Mesenchymal stem cell (in vitro differentiated cells and primary cell): ENCODE data around the gene AHNAK.

Experiments used
- DNase-seq: peaks from one replicate; pipeline ENCODE4 v3.0.0-alpha.2; 2013
- H2AFZ ChIP-seq: one replicate; pipeline ENCODE4 v1.6.1; 2013; ENCODE audit warnings: low read depth, mild to moderate bottlenecking, control low read depth, inconsistent platforms, low read length, moderate library complexity
- H2AK5ac ChIP-seq: 2 replicates; pipeline ENCODE4 v1.6.1; 2013; ENCODE audit warnings: low read length, moderate library complexity, mild to moderate bottlenecking, inconsistent platforms; ENCODE audit not compliant: severe bottlenecking
- H2BK120ac ChIP-seq: one replicate; pipeline ENCODE4 v1.6.1; 2013; ENCODE audit warnings: low read depth, mild to moderate bottlenecking, inconsistent platforms, low read length, moderate library complexity
- H2BK12ac ChIP-seq, 2 experiments: one replicate each; pipeline ENCODE4 v1.6.1; 2013; ENCODE audit warnings: inconsistent platforms in 2 of 2, low read length in 2 of 2, mild to moderate bottlenecking in 2 of 2, moderate library complexity in 2 of 2, control low read depth in 1 of 2
- H2BK15ac ChIP-seq: one replicate; pipeline ENCODE4 v1.6.1; 2013; ENCODE audit warnings: mild to moderate bottlenecking, low read depth, inconsistent platforms; ENCODE audit not compliant: poor library complexity, severe bottlenecking
- H2BK5ac ChIP-seq: 2 replicates; pipeline ENCODE4 v1.6.1; 2013; ENCODE audit warnings: low read depth, mild to moderate bottlenecking, low read length, control low read depth, inconsistent platforms; ENCODE audit not compliant: poor library complexity, severe bottlenecking
- H3K14ac ChIP-seq, 2 experiments: one replicate each; pipeline ENCODE4 v1.6.1; 2013; ENCODE audit warnings: inconsistent platforms in 2 of 2, low read length in 2 of 2, control low read depth in 1 of 2, mild to moderate bottlenecking in 1 of 2, moderate library complexity in 1 of 2
- H3K18ac ChIP-seq, 2 experiments: one replicate each; pipeline ENCODE4 v1.6.1; 2013; ENCODE audit warnings: inconsistent platforms in 2 of 2, low read length in 2 of 2, control low read depth in 1 of 2, low read depth in 1 of 2, mild to moderate bottlenecking in 1 of 2
- H3K23ac ChIP-seq, 2 experiments: one replicate each; pipeline ENCODE4 v1.6.1; 2013; ENCODE audit warnings: inconsistent platforms in 2 of 2, low read length in 2 of 2, mild to moderate bottlenecking in 2 of 2, moderate library complexity in 2 of 2, control low read depth in 1 of 2
- H3K27ac ChIP-seq: 2 replicates; pipeline ENCODE4 v1.5.1; 2013; ENCODE audit warnings: mild to moderate bottlenecking, moderate library complexity, low read length, control low read depth, inconsistent platforms; ENCODE audit not compliant: poor library complexity, severe bottlenecking
- H3K27me3 ChIP-seq, 2 experiments: 2 replicates each; pipeline versions ENCODE4 v1.6.1 to v1.7.0; 2013; ENCODE audit warnings: low read length in 2 of 2, mild to moderate bottlenecking in 2 of 2, moderate library complexity in 2 of 2, control low read depth in 1 of 2, inconsistent platforms in 1 of 2; ENCODE audit not compliant: control insufficient read depth in 1 of 2, insufficient read depth in 1 of 2
- H3K36me3 ChIP-seq, 2 experiments: 2 replicates each; pipeline versions ENCODE4 v1.6.1 to v1.7.0; 2013; ENCODE audit warnings: low read length in 2 of 2, control low read depth in 1 of 2, inconsistent platforms in 1 of 2, low read depth in 1 of 2, mild to moderate bottlenecking in 1 of 2; ENCODE audit not compliant: insufficient read depth in 2 of 2, control insufficient read depth in 1 of 2
- H3K4ac ChIP-seq, 2 experiments: one replicate each; pipeline ENCODE4 v1.6.1; 2013; ENCODE audit warnings: inconsistent platforms in 2 of 2, low read length in 2 of 2, mild to moderate bottlenecking in 2 of 2, moderate library complexity in 2 of 2, control low read depth in 1 of 2, low read depth in 1 of 2
- H3K4me1 ChIP-seq: 2 replicates; pipeline ENCODE4 v1.6.1; 2013; ENCODE audit warnings: low read depth, low read length, control low read depth; ENCODE audit not compliant: control insufficient read depth, insufficient read depth
- H3K4me2 ChIP-seq: 2 replicates; pipeline ENCODE4 v1.6.1; 2013; ENCODE audit warnings: low read length, mild to moderate bottlenecking, inconsistent platforms; ENCODE audit not compliant: poor library complexity, severe bottlenecking
- H3K4me3 ChIP-seq, 2 experiments: 2 replicates each; pipeline versions ENCODE4 v1.5.1 to v1.7.0; 2013; ENCODE audit warnings: low read length in 2 of 2, mild to moderate bottlenecking in 2 of 2, control low read depth in 1 of 2, low read depth in 1 of 2; ENCODE audit not compliant: insufficient read depth in 1 of 2
- H3K79me1 ChIP-seq: replicated peaks from 2 replicates; pipeline ENCODE4 v1.6.1; 2013; ENCODE audit warnings: mild to moderate bottlenecking, control low read depth, low read length, inconsistent platforms; ENCODE audit not compliant: poor library complexity, severe bottlenecking
- H3K9ac ChIP-seq: 2 replicates; pipeline ENCODE4 v1.7.0; 2013; ENCODE audit warnings: mild to moderate bottlenecking, low read length, moderate library complexity
- H3K9me3 ChIP-seq: 2 replicates; pipeline ENCODE4 v1.7.0; 2013; ENCODE audit warnings: mild to moderate bottlenecking, low read length; ENCODE audit not compliant: control insufficient read depth
- H4K8ac ChIP-seq: one replicate; pipeline ENCODE4 v1.6.1; 2013; ENCODE audit warnings: inconsistent platforms, mild to moderate bottlenecking, low read length, moderate library complexity
- H4K91ac ChIP-seq: one replicate; pipeline ENCODE4 v1.6.1; 2013; ENCODE audit warnings: mild to moderate bottlenecking, low read length, inconsistent platforms
- WGBS: methylation state at CpG from one replicate; pipeline ENCODE4 v1.1.7; 2013; ENCODE audit warnings: mixed read lengths; 5-methylcytosine and 5-hydroxymethylcytosine counted together

Gene AHNAK

GRCh38 chr11:62487136-62487535, 59.5 kb downstream of the AHNAK start:
- no peaks in the 10 kb centered on the region for H3K27me3 ChIP-seq
- H3K4ac ChIP-seq, result no peak overlapping the region
- peak overlapping the region; percentile 58 for H2BK120ac ChIP-seq
- H3K4me1 ChIP-seq, result peaks cover 4% of the 10 kb centered on the region
- no peak overlapping the region for H3K4me3 ChIP-seq
- no peak overlapping the region for H3K18ac ChIP-seq
- no peak overlapping the region for H2AK5ac ChIP-seq
- no peaks in the 10 kb centered on the region for H3K9me3 ChIP-seq
- no peak overlapping the region for H3K23ac ChIP-seq
- no peak for DNase-seq
- H3K36me3 ChIP-seq, result peaks cover 10 to 11% of the 10 kb centered on the region in 2 experiments
- no peak overlapping the region for H4K91ac ChIP-seq
- no peak overlapping the region for H3K9ac ChIP-seq
- peak overlapping the region in 1 of 2 experiments; percentile 38 for H2BK12ac ChIP-seq
- no peak overlapping the region for H2BK15ac ChIP-seq
- no peak overlapping the region for H2AFZ ChIP-seq
- 82% methylated on average over 8 of the region's 8 CpGs for WGBS
- H2BK5ac ChIP-seq, result no peak overlapping the region
- H3K27ac ChIP-seq, result no peak overlapping the region
- H3K4me2 ChIP-seq, result no peak overlapping the region
- H3K14ac ChIP-seq, result no peak overlapping the region
- peak overlapping the region; percentile 60 for H4K8ac ChIP-seq
- H3K79me1 ChIP-seq, result no peaks in the 10 kb centered on the region

DNA sequence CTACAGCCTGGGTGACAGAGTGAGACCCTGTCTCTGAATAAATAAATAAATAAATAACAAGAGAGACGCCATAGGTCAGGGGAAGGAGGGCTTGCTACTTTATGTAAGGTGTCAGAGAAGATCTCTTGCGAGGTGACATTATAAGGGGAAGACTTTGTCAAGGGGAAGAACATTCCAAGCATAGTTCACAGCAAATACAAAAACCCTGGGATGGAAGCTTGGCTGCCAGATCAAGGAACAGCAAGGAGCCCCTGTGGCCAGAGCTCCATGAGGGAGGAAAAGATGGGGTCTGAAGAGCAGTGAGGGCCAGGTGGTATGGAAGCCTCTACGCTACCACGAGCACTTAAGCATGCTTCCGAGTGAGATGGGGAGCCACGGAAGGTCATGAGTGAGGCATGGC, 62.3 kb downstream of the AHNAK start:
- Histone ChIP-seq H3K27me3 (no peaks in the 10 kb centered on the region), H3K36me3 (peaks cover 3 to 7% of the 10 kb centered on the region in 2 experiments), H3K4me1 (peaks cover 11% of the 10 kb centered on the region), H3K4me2 (no peak overlapping the region), H2BK5ac (no peak overlapping the region), H3K9me3 (no peaks in the 10 kb centered on the region), H2AFZ (no peak overlapping the region), H3K27ac (no peak overlapping the region), H3K4ac (no peak overlapping the region), H4K8ac (no peak overlapping the region), H2BK12ac (no peak overlapping the region), H2BK15ac (no peak overlapping the region), H3K79me1 (no peaks in the 10 kb centered on the region), H3K9ac (no peak overlapping the region), H3K23ac (no peak overlapping the region), H3K18ac (no peak overlapping the region), H3K14ac (no peak overlapping the region), H3K4me3 (no peak overlapping the region), H2AK5ac (peak overlapping the region; percentile 61), H4K91ac (no peak overlapping the region), H2BK120ac (no peak overlapping the region)
- 85% methylated on average over 4 of the region's 6 CpGs for WGBS
- no peak for DNase-seq

DNA sequence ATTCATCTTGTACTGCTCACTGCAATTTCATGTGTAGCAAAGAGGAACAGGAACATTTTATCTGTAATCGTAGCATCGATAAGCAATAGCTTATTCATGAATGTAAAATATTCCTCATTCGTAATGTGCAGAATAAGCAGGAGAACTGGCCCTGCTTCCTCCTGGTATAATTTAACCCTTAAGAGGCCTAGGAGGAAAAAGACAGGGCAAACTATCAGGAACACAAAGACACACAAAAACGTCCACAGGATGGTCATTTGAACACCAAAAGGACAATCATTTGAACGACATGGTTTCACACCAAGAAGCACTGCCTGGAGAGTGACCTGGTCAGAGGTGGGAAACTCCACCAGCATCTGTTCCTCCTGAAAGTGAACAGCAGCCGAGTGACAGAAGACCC, 63.9 kb downstream of the AHNAK start:
- H2BK15ac ChIP-seq, result no peak overlapping the region
- H2BK5ac ChIP-seq, result no peak overlapping the region
- no peak overlapping the region for H3K27ac ChIP-seq
- no peaks in the 10 kb centered on the region for H3K27me3 ChIP-seq
- no peak overlapping the region for H2AK5ac ChIP-seq
- no peak overlapping the region for H2BK12ac ChIP-seq
- no peak overlapping the region for H4K91ac ChIP-seq
- H3K4me2 ChIP-seq, result no peak overlapping the region
- no peak overlapping the region for H2AFZ ChIP-seq
- H3K23ac ChIP-seq, result no peak overlapping the region
- no peaks in the 10 kb centered on the region for H3K79me1 ChIP-seq
- no peak overlapping the region for H3K18ac ChIP-seq
- DNase-seq, result no peak
- H3K9ac ChIP-seq, result no peak overlapping the region
- H2BK120ac ChIP-seq, result no peak overlapping the region
- H3K4me3 ChIP-seq, result no peak overlapping the region
- no peak overlapping the region for H3K14ac ChIP-seq
- no peak overlapping the region for H3K4ac ChIP-seq
- 90% methylated on average over 6 of the region's 6 CpGs for WGBS
- H4K8ac ChIP-seq, result no peak overlapping the region
- no peaks in the 10 kb centered on the region for H3K9me3 ChIP-seq
- peaks cover 9% of the 10 kb centered on the region for H3K4me1 ChIP-seq
- peaks cover 0 to 3% of the 10 kb centered on the region in 2 experiments for H3K36me3 ChIP-seq

DNA sequence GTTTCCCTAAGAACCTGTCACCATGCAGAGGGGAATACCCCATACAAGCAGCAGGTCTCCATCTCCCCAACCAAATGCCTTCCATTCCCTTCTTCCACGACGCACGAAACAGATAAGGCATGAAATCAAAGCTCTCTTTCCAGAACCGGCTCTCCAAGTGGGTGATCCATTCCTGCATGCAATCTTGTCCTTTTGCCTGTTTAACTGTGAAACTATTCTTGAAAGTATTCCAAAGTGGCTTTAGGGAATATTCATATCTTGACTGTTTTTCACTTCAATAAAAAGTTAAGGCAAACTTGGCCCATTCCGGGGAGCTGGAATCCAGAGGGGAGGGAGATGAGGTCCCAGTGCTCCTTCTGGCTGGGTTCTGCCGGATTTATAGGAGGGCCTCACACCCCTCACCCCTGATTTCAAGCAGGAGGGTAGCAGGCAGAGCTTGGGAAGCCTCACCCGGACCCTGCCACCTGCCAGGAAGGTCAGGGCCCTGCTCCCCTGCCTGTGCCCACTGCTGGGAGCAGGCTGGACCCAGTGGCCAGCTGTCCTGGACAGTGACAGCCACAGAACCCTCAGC, 66.9 kb downstream of the AHNAK start:
- Histone ChIP-seq H3K9me3 (no peaks in the 10 kb centered on the region), H4K8ac (peak overlapping the region; percentile 10), H3K23ac (no peak overlapping the region), H3K27me3 (no peaks in the 10 kb centered on the region), H3K4ac (peak overlapping the region in 1 of 2 experiments; percentile 80), H2BK15ac (peak overlapping the region; percentile 89), H3K9ac (peak overlapping the region; percentile 80), H2AK5ac (peak overlapping the region; percentile 97), H3K4me3 (peak overlapping the region in 1 of 2 experiments; percentile 46), H2BK120ac (no peak overlapping the region), H2AFZ (no peak overlapping the region), H3K79me1 (no peaks in the 10 kb centered on the region), H3K36me3 (no peaks in the 10 kb centered on the region), H2BK12ac (peak overlapping the region; percentile 29 to 47), H3K14ac (no peak overlapping the region), H4K91ac (peak overlapping the region; percentile 71), H2BK5ac (no peak overlapping the region), H3K18ac (peak overlapping the region; percentile 44 to 50), H3K4me2 (no peak overlapping the region), H3K4me1 (peaks cover 9% of the 10 kb centered on the region), H3K27ac (no peak overlapping the region)
- no peak for DNase-seq
- WGBS, result 84% methylated on average over 7 of the region's 7 CpGs
